ENCODE measurements around the gene ARL16. TPM values are rescaled to one million over a fixed set of nuclear protein-coding genes. Genes with fewer than 3 reads are reported as not detected.

Gene ARL16
- total and polyA plus RNA-seq, 2 donors (not counting 3 experiments of a cell fraction or from before 2014, with no cell fraction given): 41.4 to 71.7 TPM

GRCh38 chr17:81690066-81690465 lies 6.5 kb upstream of the ARL16 start:
- no peak for FAIRE-seq
- no TSS peak for BruUV-seq (replicated peaks)
- no peak overlapping the region for H3K4me3 ChIP-seq (replicated peaks in 1 of 3; ENCODE audit: insufficient read depth in 1 of 3, low read depth in 1 of 3, low read length in 3 of 3)
- intact Hi-C loops (cut with micrococcal nuclease): no loop called here
- CTCF ChIA-PET: no interaction called here
- H3K36me3 ChIP-seq (ENCODE audit: control insufficient read depth in 2 of 2, extremely low read depth in 1 of 2, insufficient read depth in 2 of 2, low read length in 2 of 2): peaks cover 27 to 88% of the 10 kb centered on the region in 2 experiments
- dilution Hi-C loops (cut with MboI; ENCODE audit: extremely low pct_ligation_motif_present, low sequenced_read_pairs): no loop called here
- no peaks in the 10 kb centered on the region for H4K20me1 ChIP-seq (replicated peaks; ENCODE audit: control insufficient read depth, extremely low read depth, insufficient read depth, low read length)
- no peaks in the 10 kb centered on the region for H3K9me3 ChIP-seq (replicated peaks; ENCODE audit: control insufficient read depth, insufficient read depth, low read length)
- peaks cover 58% of the 10 kb centered on the region for H3K79me2 ChIP-seq (ENCODE audit: control insufficient read depth, insufficient read depth, low read length)
- TF ChIP-seq EZH2 (IDR thresholded peaks at IDR 0.05; ENCODE audit: borderline replicate concordance, low read depth, low read length, severe bottlenecking): no peak
- TF ChIP-seq, protein P1, sequence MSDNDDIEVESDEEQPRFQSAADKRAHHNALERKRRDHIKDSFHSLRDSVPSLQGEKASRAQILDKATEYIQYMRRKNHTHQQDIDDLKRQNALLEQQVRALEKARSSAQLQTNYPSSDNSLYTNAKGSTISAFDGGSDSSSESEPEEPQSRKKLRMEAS (IDR thresholded peaks at IDR 0.05; ENCODE audit: insufficient read depth, insufficient read length): no peak
- TF ChIP-seq POLR2A (IDR thresholded peaks at IDR 0.05; ENCODE audit: low read depth, low read length): no peak
- TF ChIP-seq CTCF (IDR thresholded peaks at IDR 0.05; ENCODE audit: extremely low read depth in 1 of 2, insufficient read depth in 1 of 2, low read depth in 1 of 2, low read length in 2 of 2): no peak
- TF ChIP-seq FOS (IDR thresholded peaks at IDR 0.05; ENCODE audit: borderline replicate concordance, insufficient read depth, low read length): no peak
- no peak for TF ChIP-seq JUN (IDR thresholded peaks at IDR 0.05; ENCODE audit: borderline replicate concordance, insufficient read depth, insufficient read length, low read depth)
- no peak for TF ChIP-seq MYC (IDR thresholded peaks at IDR 0.05; ENCODE audit: low read depth, low read length)
- TF ChIP-seq POLR2AphosphoS5 (IDR thresholded peaks at IDR 0.05; ENCODE audit: insufficient read depth, low read depth, low read length): no peak
- no peak for TF ChIP-seq GATA2 (IDR thresholded peaks at IDR 0.05; ENCODE audit: insufficient read depth, insufficient read length, low read depth, low read length)
- no peaks in the 10 kb centered on the region for H3K27me3 ChIP-seq (ENCODE audit: control insufficient read depth in 2 of 2, insufficient read depth in 2 of 2, low read length in 2 of 2)
- no peak overlapping the region for H3K27ac ChIP-seq (ENCODE audit: insufficient read depth, low read depth, low read length)
- H3K4me1 ChIP-seq (ENCODE audit: control insufficient read depth, extremely low read depth, insufficient read depth, low read length): peaks cover 7% of the 10 kb centered on the region
- POLR2A ChIA-PET: no interaction called here
- H2AFZ ChIP-seq (ENCODE audit: low read depth, low read length): no peak overlapping the region
- no peak overlapping the region for H3K4me2 ChIP-seq (ENCODE audit: insufficient read depth, low read length)
- H3K9ac ChIP-seq (replicated peaks; ENCODE audit: extremely low read depth, insufficient read depth, low read length): no peak overlapping the region
- H3K9me1 ChIP-seq (replicated peaks; ENCODE audit: control insufficient read depth, extremely low read depth, insufficient read depth, low read length): no peaks in the 10 kb centered on the region
- DNase-seq (ENCODE audit: low read depth, low spot score): no peak

Data from endothelial cell of umbilical vein (primary cell).